Measurements from ENCODE around the gene GPS1.

GPS1 gene

DNA sequence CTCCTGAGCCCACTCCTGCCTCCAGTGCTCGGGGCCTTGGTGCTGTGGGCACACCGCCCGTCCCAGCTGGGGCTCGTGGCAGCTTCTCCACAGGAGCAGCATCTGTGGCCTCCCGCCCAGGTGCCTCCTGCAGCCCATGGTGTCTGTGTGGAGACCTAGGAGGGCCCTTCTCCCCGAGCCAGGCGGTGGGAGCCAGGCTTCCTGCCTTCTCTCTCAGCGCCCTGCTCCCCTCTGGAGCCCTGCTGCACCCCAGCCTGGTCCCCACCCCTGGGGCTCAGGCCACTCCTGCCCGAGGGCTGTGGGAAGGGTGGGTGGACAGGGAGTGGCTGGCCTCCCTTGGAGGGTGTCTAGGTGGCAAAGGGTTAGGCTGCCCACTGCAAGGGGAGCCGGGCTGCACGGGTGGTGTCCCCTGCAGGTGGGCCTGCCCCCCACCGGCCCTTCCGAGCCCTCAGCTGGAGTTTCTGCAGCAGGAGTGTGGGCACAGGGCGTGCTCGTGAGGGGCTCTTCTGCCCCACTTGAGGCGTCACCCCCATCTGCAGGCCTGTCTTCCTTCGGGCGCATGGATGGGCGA is 40.0 kb upstream of the GPS1 start:
- no peak for DNase-seq (ENCODE audit: low spot score)
- POLR2A ChIA-PET (ENCODE audit: low non-redundant PET): no interaction called here
- no peak for TF ChIP-seq CTCF (conservative IDR thresholded peaks at IDR 0.05; ENCODE audit: low read depth)
- peak overlapping the region; percentile 60 for H3K27ac ChIP-seq
- CTCF ChIA-PET: interaction anchor here (4.0 to 4.7 kb wide), 2 partner anchors 9 to 52 kb away, joined by 20 to 25 read pairs; no protein-coding TSS in a partner anchor

GRCh38 chr17:82012261-82012639 is 39.4 kb upstream of the GPS1 start:
- peak overlapping the region; percentile 60 for H3K27ac ChIP-seq
- TF ChIP-seq CTCF (conservative IDR thresholded peaks at IDR 0.05; ENCODE audit: low read depth): no peak
- DNase-seq (ENCODE audit: low spot score): no peak
- CTCF ChIA-PET: interaction anchor here (4.0 kb wide), 1 partner anchor 52 kb away, joined by 20 read pairs; no protein-coding TSS in a partner anchor
- POLR2A ChIA-PET (ENCODE audit: low non-redundant PET): no interaction called here

GRCh38 chr17:82012640-82013295 is 38.9 kb upstream of the GPS1 start:
- ChIA-PET POLR2A (ENCODE audit: low non-redundant PET) (no interaction called here), CTCF (interaction anchor here (0.6 to 4.0 kb wide), 2 partner anchors 51 to 53 kb away, joined by 3 to 20 read pairs; no protein-coding TSS in a partner anchor)
- TF ChIP-seq CTCF (conservative IDR thresholded peaks at IDR 0.05; ENCODE audit: low read depth): no peak
- DNase-seq (ENCODE audit: low spot score): no peak
- H3K27ac ChIP-seq: peak overlapping the region; percentile 60

DNA sequence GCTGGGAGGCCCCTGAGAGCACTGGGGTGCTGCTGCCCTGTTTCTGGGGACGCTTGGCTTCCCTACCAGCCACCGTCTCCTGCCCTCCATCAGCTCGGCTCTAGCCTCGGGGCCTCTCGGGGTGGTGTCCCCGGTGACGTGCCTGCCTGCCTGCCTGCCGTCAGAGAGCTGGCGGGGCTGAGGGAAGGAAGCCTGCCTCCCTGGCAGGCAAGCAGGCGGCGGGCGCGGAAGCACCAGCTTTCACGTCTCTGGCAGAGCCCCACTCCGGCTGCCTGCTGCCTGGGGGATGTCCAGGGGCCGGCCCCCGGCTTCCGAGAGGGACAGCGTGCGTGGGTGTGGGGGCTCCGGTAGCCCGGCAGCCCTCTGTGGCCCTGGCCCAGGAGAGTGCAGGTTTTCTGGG is 38.4 kb upstream of the GPS1 start:
- DNase-seq (ENCODE audit: low spot score): no peak
- CTCF ChIA-PET: interaction anchor here (0.6 to 4.0 kb wide), 3 partner anchors 9 to 53 kb away, joined by 3 to 20 read pairs (median 5); no protein-coding TSS in a partner anchor
- peak overlapping the region; percentile 60 for H3K27ac ChIP-seq

GRCh38 chr17:82013772-82014321 is 37.9 kb upstream of the GPS1 start:
- ChIA-PET CTCF (interaction anchor here (0.8 to 4.0 kb wide), 3 partner anchors 10 to 54 kb away, joined by 5 to 20 read pairs (median 12); partner anchors contain the start of gene NOTUM), POLR2A (ENCODE audit: low non-redundant PET) (no interaction called here)
- no peak for DNase-seq (ENCODE audit: low spot score)
- H3K27ac ChIP-seq: peak overlapping the region; percentile 60
- TF ChIP-seq CTCF (conservative IDR thresholded peaks at IDR 0.05; ENCODE audit: low read depth): no peak

More for the DNA sequence above, 38.4 kb upstream of the GPS1 start:
- TF ChIP-seq CTCF (conservative IDR thresholded peaks at IDR 0.05; ENCODE audit: low read depth): no peak
- POLR2A ChIA-PET (ENCODE audit: low non-redundant PET): no interaction called here

- ChIA-PET POLR2A (ENCODE audit: low non-redundant PET) (no interaction called here), CTCF (interaction anchor here (0.6 to 1.2 kb wide), 5 partner anchors 17 to 869 kb away, joined by 3 to 12 read pairs (median 3); partner anchors contain the start of gene NOTUM)
- TF ChIP-seq CTCF (conservative IDR thresholded peaks at IDR 0.05; ENCODE audit: low read depth): peak; percentile 33
- H3K27ac ChIP-seq: peak overlapping the region; percentile 60
- DNase-seq (ENCODE audit: low spot score): no peak
These were observed 37.3 kb upstream of the GPS1 start for GRCh38 chr17:82014432-82014831.

Data from RWPE1 (cell line).